Neural cell (in vitro differentiated cells): Measurements from ENCODE around the gene SH3PXD2A.
A peak's percentile ranks its signal among the peaks of the same experiment; 100 is the strongest.

Experiments used
- CTCF ChIP-seq: fragments of 450-650 bp; IDR thresholded peaks from 2 replicates; pipeline ENCODE4 v1.5.1; 2014; ENCODE audit warnings: antibody characterized with exemption, mild to moderate bottlenecking, moderate library complexity; ENCODE audit not compliant: poor library complexity, severe bottlenecking
- EP300 ChIP-seq: fragments of 450-650 bp; conservative IDR thresholded peaks from 2 replicates; pipeline ENCODE4 v1.6.1; 2014; ENCODE audit warnings: antibody characterized with exemption, mild to moderate bottlenecking, moderate library complexity; ENCODE audit not compliant: poor library complexity, severe bottlenecking
- EZH2 ChIP-seq: fragments of 200-600, 300-800 bp; shearing (Covaris generic), sonication (generic); IDR thresholded peaks from 2 replicates; pipeline ENCODE4 v1.6.1; 2014; ENCODE audit warnings: antibody characterized with exemption, low read length, borderline replicate concordance, mild to moderate bottlenecking; ENCODE audit not compliant: insufficient read depth, poor library complexity, severe bottlenecking
- POLR2AphosphoS5 ChIP-seq: IDR thresholded peaks from 2 replicates; pipeline ENCODE4 v1.6.1; 2012
- TAF1 ChIP-seq: IDR thresholded peaks from 2 replicates; pipeline ENCODE4 v1.6.1; 2012; ENCODE audit warnings: low read depth
- TF ChIP-seq, protein P1 (sequence below): IDR thresholded peaks from 2 replicates; pipeline ENCODE4 v1.6.1; 2012; ENCODE audit warnings: borderline replicate concordance

GRCh38 chr10:103600956-103601569, 254.3 kb downstream of the SH3PXD2A start:
- no peak for TF ChIP-seq CTCF
- no peak for TF ChIP-seq EP300
- TF ChIP-seq POLR2AphosphoS5: peak; percentile 8
- TF ChIP-seq TAF1: no peak
- no peak for TF ChIP-seq EZH2
- TF ChIP-seq, protein P1, sequence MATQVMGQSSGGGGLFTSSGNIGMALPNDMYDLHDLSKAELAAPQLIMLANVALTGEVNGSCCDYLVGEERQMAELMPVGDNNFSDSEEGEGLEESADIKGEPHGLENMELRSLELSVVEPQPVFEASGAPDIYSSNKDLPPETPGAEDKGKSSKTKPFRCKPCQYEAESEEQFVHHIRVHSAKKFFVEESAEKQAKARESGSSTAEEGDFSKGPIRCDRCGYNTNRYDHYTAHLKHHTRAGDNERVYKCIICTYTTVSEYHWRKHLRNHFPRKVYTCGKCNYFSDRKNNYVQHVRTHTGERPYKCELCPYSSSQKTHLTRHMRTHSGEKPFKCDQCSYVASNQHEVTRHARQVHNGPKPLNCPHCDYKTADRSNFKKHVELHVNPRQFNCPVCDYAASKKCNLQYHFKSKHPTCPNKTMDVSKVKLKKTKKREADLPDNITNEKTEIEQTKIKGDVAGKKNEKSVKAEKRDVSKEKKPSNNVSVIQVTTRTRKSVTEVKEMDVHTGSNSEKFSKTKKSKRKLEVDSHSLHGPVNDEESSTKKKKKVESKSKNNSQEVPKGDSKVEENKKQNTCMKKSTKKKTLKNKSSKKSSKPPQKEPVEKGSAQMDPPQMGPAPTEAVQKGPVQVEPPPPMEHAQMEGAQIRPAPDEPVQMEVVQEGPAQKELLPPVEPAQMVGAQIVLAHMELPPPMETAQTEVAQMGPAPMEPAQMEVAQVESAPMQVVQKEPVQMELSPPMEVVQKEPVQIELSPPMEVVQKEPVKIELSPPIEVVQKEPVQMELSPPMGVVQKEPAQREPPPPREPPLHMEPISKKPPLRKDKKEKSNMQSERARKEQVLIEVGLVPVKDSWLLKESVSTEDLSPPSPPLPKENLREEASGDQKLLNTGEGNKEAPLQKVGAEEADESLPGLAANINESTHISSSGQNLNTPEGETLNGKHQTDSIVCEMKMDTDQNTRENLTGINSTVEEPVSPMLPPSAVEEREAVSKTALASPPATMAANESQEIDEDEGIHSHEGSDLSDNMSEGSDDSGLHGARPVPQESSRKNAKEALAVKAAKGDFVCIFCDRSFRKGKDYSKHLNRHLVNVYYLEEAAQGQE: no peak
